ENCODE results near the gene SIM2. TPM values are rescaled to one million over a fixed set of nuclear protein-coding genes. Genes with fewer than 3 reads are reported as not detected.

The SIM2 gene
- total and polyA plus RNA-seq, 2 of the 13 experiments (the other 11 are each of a cell fraction or from before 2014, with no cell fraction given), result 0.36 to 0.53 TPM

- no peak for TF ChIP-seq ZNF646 (CRISPR knock-in tag; IDR thresholded peaks at IDR 0.05)
- no peak for TF ChIP-seq NR1H2 (CRISPR knock-in tag; IDR thresholded peaks at IDR 0.05; ENCODE audit: borderline replicate concordance, low read depth)
- no peak for TF ChIP-seq TCF7L2 (IDR thresholded peaks at IDR 0.05; ENCODE audit: low read depth, low read length)
- TF ChIP-seq ZNF232 (CRISPR knock-in tag; IDR thresholded peaks at IDR 0.05; ENCODE audit: borderline replicate concordance), result no peak
- TF ChIP-seq ZNF264 (CRISPR knock-in tag; IDR thresholded peaks at IDR 0.05), result no peak
- TF ChIP-seq AKAP8 (CRISPR knock-in tag; IDR thresholded peaks at IDR 0.05), result no peak
- no peak for TF ChIP-seq RXRB (CRISPR knock-in tag; IDR thresholded peaks at IDR 0.05; ENCODE audit: borderline replicate concordance)
- TF ChIP-seq RORA (CRISPR knock-in tag; IDR thresholded peaks at IDR 0.05), result no peak
- no peak for TF ChIP-seq E2F5 (CRISPR knock-in tag; conservative IDR thresholded peaks at IDR 0.05)
- no peak for TF ChIP-seq TBL1XR1 (IDR thresholded peaks at IDR 0.05; ENCODE audit: borderline replicate concordance, low read length, partially characterized antibody)
- no peak for TF ChIP-seq MATR3 (CRISPR knock-in tag; IDR thresholded peaks at IDR 0.05)
- TF ChIP-seq HNRNPUL1 (IDR thresholded peaks at IDR 0.05; ENCODE audit: low read depth, low read length), result no peak
- no peak for TF ChIP-seq HNF1B (CRISPR knock-in tag; IDR thresholded peaks at IDR 0.05)
Measured at GRCh38 chr21:36732217-36732616, 33.3 kb downstream of the SIM2 start (continued).

Data from HepG2 (cell line).